ENCODE data around the gene CLTB.

The CLTB gene

GRCh38 chr5:176381979-176382378 lies 34.4 kb downstream of the CLTB start:
- no peak for FAIRE-seq

- no peak for FAIRE-seq
Measured at GRCh38 chr5:176381423-176381822, 34.9 kb downstream of the CLTB start.

- FAIRE-seq, result no peak
Measured at GRCh38 chr5:176379881-176380280, 36.5 kb downstream of the CLTB start.

GRCh38 chr5:176373100-176373818 lies 43.1 kb downstream of the CLTB start:
- FAIRE-seq, result no peak

GRCh38 chr5:176371621-176372539 lies 44.5 kb downstream of the CLTB start:
- no peak for FAIRE-seq

GRCh38 chr5:176369934-176370711 lies 46.2 kb downstream of the CLTB start:
- FAIRE-seq, result no peak

- no peak for FAIRE-seq
Measured at GRCh38 chr5:176368726-176369125, 47.6 kb downstream of the CLTB start.

DNA sequence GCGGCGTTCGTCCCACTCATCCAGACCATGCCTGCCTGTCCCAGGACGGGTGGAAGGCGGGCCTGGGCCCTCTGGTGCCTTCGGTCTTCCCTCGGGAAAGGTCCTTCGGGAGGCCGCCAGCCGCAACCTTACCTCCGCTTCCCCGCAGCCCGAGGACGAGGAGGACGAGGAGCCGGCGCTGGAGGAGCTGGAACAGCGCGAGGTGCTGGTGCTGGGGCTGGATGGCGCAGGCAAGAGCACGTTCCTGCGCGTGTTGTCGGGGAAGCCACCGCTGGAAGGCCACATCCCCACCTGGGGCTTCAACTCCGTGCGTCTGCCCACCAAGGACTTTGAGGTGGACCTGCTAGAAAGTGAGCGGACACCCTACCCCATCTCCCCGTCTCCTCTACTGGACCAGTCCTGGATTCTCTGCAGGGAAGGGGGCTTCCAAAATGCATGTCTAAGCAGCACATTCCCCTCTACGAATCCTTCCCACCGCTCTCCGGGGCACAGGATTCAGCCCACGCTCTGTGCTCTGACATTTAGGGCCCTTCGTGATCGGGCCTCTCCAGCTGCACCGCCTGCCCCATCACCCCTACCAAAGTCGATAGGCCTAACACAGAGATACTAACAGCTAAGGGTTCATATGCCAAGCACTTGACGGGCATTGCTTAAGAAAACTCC lies 50.0 kb downstream of the CLTB start:
- FAIRE-seq, result no peak

DNA sequence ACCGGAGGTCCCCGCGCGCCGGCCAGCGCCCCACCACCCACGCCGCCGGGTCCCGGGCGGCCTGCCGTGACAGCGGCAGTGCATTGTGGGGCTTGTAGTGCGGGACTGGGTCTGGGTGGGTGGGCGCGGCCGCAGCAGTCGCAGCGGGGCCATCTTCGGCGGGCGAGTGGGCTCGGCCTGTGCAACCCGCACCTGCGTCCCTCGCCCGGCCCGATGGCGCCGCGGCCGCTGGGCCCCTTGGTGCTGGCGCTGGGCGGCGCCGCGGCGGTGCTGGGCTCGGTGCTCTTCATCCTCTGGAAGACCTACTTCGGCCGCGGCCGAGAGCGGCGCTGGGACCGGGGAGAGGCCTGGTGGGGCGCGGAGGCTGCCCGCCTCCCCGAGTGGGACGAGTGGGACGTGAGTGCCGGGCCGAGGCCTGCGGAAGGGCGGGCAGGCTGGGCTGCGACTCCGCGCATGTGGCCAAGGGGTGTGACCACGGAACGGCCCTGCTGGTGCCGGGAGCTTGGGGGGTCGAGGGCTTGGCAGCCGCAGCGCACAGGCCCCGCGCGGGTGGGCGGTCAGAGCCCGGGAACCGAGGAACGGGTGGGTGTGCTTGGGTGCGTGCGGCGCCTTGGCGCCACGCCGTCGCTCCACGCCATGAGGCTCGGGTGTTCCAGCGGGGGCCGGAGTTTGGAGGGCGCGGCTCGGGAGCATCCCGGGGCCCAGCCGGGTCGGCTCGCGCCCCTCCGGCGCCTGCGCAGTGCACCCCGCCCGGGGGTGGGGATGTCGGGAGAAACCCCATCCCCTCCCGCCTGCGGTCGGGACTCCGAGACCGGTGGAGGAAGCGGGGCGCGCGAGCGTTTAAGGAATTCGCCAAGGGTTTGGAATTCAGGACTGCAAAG lies 50.7 kb downstream of the CLTB start, which contains the start of gene ARL10:
ARL10 (plus strand) TSS at position 137 of the 881 bp plus-strand sequence; CDS start at position 214, 77 bp downstream.
- FAIRE-seq, result no peak

- FAIRE-seq, result no peak
Measured at GRCh38 chr5:176364765-176365350, 51.5 kb downstream of the CLTB start.

DNA sequence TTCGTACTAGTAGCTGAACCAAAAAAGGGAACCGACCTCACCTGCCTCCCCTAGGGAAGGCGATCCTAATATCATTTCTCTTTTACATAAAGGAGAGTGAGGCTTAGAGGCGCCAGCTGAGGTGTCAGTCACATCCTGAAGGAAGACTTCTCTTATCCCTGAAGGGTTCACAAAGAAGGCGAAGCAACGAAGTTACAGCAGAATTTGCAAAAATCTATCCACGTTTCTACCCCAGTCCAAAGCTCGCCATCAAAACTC lies 54.2 kb downstream of the CLTB start:
- no peak for FAIRE-seq

GRCh38 chr5:176361437-176362232 lies 54.7 kb downstream of the CLTB start, which contains the start of gene KIAA1191:
Gene KIAA1191 (minus strand): TSS chr5:176361764. CDS start chr5:176359508, 2,256 bp downstream.
- FAIRE-seq, result no peak

DNA sequence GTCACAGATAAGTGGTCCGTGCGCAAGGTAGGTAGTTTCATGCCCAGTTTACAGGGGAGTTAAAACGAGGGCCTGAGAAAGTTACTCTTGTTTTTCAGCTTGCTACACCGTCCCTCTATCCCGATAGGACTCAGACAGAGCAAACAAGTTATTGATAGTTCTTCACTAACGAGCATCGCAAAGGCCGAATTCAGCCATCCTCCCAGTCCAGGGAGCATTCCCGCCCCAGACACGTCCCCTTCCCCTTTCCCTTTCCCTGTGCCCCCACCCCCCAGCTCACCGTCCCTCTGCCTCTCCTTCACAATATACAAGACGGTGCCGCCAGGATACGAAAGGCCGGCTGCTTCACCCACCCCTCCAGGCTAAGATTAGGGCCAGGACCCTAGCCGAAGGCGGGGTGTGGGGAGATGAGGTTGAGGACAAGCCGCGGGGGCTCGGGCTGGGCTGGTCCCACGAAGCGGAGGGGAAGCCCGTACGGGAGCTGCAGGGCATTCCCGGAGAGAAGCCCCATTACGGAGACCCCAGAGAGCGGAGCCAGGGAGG lies 55.4 kb downstream of the CLTB start:
- no peak for FAIRE-seq

DNA sequence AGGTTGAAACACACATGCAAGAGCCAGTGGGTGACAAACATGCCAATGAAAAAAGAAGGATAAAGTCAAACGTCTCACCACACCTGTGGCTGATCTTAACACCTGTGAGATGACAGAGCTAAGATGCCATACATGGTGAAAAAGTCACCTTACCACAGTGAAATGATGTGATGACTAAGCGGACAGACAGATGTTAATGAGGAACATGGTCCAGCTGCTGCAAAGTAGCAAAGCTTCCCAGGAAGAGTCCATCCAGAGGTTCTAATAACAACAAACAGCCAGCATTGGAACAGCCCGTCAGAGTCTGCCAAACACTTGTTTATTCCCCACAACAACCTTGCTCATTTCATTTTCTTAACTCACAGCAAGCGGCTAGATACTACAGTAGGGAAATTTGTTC lies 56.7 kb downstream of the CLTB start:
- no peak for FAIRE-seq

- no peak for FAIRE-seq
Measured at GRCh38 chr5:176356179-176356566, 60.2 kb downstream of the CLTB start.

DNA sequence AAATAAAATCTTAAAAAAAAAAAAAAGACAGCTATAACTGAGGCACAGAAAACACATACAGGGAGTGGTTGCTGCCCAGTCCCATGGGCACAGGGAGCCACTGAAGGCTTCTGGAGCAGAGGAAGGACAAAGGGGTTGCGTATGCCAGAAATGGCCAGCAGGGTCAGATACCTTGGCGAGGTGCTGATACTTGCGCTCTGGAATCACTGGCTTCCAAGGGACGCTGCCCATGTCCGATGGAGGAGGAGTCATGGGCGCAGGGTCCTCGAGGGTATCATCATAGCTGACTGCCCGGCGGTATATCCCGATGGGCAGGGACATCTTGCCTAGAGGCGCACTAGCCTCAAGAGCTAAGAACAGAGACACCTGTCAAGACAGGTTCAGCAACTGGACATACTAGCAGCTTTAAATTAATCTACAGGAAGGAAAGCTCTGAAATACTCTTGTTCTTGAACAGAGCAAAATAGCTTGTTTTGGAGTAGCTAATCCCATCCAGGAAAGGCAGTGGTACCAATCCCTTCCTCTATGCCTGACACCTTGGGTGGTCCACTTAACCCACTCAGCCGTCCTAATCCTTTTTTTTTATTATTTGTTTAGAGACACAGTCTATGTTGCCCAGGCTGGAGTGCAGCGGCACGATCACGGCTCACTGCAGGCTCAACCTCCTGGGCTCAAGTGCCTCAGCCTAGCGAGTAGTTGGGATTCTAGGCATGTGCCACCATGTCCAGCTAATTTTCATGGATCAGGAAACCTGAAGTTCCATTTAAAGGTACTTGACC lies 60.8 kb downstream of the CLTB start:
- no peak for FAIRE-seq

- FAIRE-seq, result no peak
Measured at GRCh38 chr5:176353533-176353932, 62.8 kb downstream of the CLTB start.

DNA sequence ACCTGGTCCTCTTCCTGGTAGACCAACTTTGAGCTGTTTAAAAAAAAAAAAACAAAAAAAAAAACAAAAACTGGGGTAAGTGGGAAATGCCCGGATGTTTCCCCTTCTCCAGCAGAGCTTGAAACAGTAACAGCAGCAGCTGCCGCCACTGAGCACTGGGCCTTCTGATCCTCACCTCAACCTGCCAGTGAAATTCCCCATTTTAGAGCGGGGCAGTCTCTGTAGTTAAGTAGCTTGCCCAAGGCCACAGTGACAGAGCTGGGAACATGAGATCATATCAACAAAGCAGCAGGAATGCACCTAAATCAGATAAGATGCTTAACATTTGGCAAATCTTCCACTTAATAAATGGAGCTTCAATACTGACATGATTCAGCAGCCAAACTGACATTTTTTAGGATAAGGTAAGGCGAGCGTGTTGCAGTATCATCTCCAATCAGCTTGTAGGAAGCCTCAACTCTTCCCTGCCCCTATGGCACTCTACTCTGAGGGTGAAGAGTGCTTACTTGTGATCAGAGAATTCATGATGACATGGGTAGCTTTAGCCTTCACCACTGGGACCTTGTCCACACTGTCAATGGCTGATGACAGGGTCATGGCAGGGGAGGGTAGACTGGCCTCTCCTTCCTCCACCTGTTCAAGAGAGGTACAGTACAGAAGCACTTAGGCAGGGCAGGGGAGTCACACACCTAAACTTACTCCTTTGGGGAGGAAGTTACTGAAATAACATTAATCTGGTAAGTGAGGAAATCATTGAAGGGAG lies 64.0 kb downstream of the CLTB start:
- no peak for FAIRE-seq

Data from colon (tissue), 2 donors.